Stimulated activated CD4-positive, alpha-beta T cell treated with anti-CD3 and anti-CD28 coated beads, Interleukin-1b, Interleukin-23, amount 100 ng/mL, for 1 hour (primary cell): ENCODE measurements around the gene LUC7L3.
"Not testable (repeated sequence)": the region's sequence is repeated elsewhere in the genome, so short reads cannot be mapped to it uniquely, and the experiment has no call there.

Source experiments
- DNase-seq, 2 donors: peaks; one replicate each; pipeline ENCODE4 v3.0.0-alpha.2; 2020; ENCODE audit warnings: low read depth in 2 of 2

The LUC7L3 gene

GRCh38 chr17:50708050-50709000, 11.1 kb upstream of the LUC7L3 start:
- no peak for DNase-seq

- not testable (repeated sequence) for DNase-seq
Measured at GRCh38 chr17:50709053-50709452, 10.3 kb upstream of the LUC7L3 start.

- DNase-seq = no peak
Measured at GRCh38 chr17:50710025-50710424, 9.4 kb upstream of the LUC7L3 start.

GRCh38 chr17:50710650-50711049, 8.8 kb upstream of the LUC7L3 start:
- no peak for DNase-seq

- DNase-seq = no peak
Measured at GRCh38 chr17:50712641-50713040, 6.8 kb upstream of the LUC7L3 start.

- no peak for DNase-seq
Measured at GRCh38 chr17:50715471-50715870, 3.9 kb upstream of the LUC7L3 start.

GRCh38 chr17:50719924-50720794, 756 bp downstream of the LUC7L3 start:
- no peak for DNase-seq

- DNase-seq = no peak
Measured at GRCh38 chr17:50721194-50722010, 2.0 kb downstream of the LUC7L3 start.

GRCh38 chr17:50722746-50723145, 3.3 kb downstream of the LUC7L3 start:
- no peak for DNase-seq

GRCh38 chr17:50724622-50725021, 5.2 kb downstream of the LUC7L3 start:
- DNase-seq = not testable (repeated sequence)

- no peak for DNase-seq
Measured at GRCh38 chr17:50725769-50726655, 6.6 kb downstream of the LUC7L3 start.

GRCh38 chr17:50728112-50728429, 8.7 kb downstream of the LUC7L3 start:
- DNase-seq = no peak

GRCh38 chr17:50728881-50729765, 9.7 kb downstream of the LUC7L3 start:
- no peak for DNase-seq

- DNase-seq = no peak
Measured at GRCh38 chr17:50731575-50732460, 12.4 kb downstream of the LUC7L3 start.

GRCh38 chr17:50735287-50735686, 15.9 kb downstream of the LUC7L3 start:
- DNase-seq = no peak

- DNase-seq = no peak
Measured at GRCh38 chr17:50737118-50737698, 17.8 kb downstream of the LUC7L3 start.

GRCh38 chr17:50739098-50739497, 19.7 kb downstream of the LUC7L3 start:
- no peak for DNase-seq

GRCh38 chr17:50745631-50746030, 26.2 kb downstream of the LUC7L3 start:
- no peak for DNase-seq
